Left lobe of liver (tissue), 2 donors: Measurements from ENCODE around the gene P3H4. TPM values are rescaled to one million over a fixed set of nuclear protein-coding genes. Genes with fewer than 3 reads are reported as not detected.

Experiments
- ATAC-seq: fragments of 200-7000 bp; cut with Tn5 transposase; one replicate; pipeline ENCODE4 v1.9.1; 2020; ENCODE audit warnings: mild to moderate bottlenecking, moderate library complexity
- DNase-seq: peaks from one replicate; pipeline ENCODE4 v3.0.0-alpha.2; 2020; ENCODE audit warnings: low spot score
- total RNA-seq: library from RNA; stranded (reverse); gene quantifications from one replicate; pipeline ENCODE4 v1.2.1, GENCODE V29; 2021
- donor health status: DM: no; HTN: no; CAD: no; lungs with moderate emphysema.
- donor health status: DM: no; HTN: yes; CAD: no.

The P3H4 gene
- total RNA-seq, 1 donor from 2014 or later = 3.3 TPM

DNA sequence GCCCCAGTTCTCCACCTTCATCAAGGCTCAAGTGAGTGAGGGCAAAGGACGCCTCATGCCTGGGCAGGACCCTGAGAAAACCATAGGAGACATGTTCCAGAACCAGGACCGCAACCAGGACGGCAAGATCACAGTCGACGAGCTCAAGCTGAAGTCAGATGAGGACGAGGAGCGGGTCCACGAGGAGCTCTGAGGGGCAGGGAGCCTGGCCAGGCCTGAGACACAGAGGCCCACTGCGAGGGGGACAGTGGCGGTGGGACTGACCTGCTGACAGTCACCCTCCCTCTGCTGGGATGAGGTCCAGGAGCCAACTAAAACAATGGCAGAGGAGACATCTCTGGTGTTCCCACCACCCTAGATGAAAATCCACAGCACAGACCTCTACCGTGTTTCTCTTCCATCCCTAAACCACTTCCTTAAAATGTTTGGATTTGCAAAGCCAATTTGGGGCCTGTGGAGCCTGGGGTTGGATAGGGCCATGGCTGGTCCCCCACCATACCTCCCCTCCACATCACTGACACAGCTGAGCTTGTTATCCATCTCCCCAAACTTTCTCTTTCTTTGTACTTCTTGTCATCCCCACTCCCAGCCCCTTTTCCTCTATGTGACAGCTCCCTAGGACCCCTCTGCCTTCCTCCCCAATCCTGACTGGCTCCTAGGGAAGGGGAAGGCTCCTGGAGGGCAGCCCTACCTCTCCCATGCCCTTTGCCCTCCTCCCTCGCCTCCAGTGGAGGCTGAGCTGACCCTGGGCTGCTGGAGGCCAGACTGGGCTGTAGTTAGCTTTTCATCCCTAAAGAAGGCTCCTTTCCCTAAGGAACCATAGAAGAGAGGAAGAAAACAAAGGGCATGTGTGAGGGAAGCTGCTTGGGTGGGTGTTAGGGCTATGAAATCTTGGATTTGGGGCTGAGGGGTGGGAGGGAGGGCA lies 10.7 kb upstream of the P3H4 start:
- DNase-seq (no peak), ATAC-seq (no peak)

DNA sequence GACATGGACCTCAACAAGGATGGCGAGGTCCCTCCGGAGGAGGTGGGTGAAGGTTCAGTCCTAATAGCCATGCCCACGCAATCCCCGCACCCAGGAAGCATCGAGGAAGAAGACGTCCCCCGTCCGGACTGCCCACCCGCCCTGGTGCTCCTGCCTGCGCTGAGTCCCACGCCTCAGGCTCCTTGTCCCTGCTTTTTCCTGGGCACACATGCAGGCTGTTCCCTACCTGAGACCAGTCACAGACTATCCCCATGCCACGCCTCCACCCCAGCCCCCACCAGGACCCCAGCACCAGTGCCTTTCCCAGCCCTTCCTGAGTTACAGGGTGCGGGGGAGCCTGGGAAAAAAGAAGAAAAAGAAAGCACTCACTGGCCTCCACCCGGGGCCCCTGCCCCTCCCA lies 10.0 kb upstream of the P3H4 start:
- ATAC-seq (no peak), DNase-seq (no peak)

DNA sequence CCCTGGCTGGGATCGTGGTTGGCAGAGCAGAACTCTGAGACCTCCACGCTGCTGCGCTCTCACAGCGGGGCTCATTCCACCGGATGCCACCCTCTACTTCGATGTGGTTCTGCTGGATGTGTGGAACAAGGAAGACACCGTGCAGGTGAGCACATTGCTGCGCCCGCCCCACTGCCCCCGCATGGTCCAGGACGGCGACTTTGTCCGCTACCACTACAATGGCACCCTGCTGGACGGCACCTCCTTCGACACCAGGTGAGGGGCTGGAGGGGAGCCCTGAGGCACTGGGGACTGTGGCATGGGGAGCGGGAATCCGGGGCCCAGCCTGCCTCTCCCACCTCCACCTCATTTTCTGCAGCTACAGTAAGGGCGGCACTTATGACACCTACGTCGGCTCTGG lies 6.3 kb upstream of the P3H4 start:
- ATAC-seq (no peak), DNase-seq (no peak)

DNA sequence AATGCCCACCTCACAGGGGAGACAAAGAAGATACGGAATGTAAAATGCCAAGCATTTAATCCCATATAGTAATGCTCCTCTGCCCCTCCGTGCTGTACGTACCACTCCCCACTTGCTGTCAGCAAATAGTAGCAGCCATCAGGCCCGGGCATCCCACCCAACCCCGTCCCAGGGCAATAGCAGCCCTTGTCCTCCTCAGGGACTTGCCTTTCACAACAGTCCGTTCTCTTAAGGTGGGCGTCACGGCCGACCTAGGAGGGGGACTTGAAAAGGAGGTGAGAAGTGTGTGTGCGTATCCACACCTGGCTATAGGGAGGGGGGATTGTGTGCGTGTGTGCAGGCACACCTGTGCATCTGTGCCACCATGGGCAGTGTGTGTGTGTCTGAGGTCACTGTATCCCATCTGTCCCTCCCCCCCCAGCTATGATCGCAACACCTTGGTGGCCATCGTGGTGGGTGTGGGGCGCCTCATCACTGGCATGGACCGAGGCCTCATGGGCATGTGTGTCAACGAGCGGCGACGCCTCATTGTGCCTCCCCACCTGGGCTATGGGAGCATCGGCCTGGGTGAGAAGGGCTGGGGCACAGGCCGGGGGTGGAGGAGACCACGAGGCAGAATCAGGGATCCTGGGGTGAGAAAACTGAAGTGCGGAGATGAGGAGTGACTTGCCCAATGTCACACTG lies 5.0 kb upstream of the P3H4 start:
- DNase-seq = no peak
- ATAC-seq = no peak

DNA sequence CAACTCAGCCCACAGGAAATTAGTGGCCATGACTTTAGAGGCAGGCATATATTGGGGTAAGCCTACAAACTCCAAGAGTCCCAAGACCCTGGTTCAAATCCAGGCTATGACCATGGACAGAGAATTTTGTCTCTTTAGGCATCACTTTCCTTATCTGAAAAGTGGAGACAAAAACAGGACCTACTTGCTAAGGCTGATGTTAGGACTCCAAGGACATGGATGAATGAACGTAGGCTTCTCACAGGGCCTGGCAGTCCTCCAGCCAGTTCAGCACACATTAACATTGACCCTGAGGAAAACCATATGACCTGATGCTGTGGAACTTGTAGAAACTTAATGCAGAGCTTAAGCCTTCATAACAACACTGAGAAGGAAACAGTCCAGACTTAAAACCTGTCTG lies 2.4 kb upstream of the P3H4 start:
- no peak for DNase-seq
- no peak for ATAC-seq

DNA sequence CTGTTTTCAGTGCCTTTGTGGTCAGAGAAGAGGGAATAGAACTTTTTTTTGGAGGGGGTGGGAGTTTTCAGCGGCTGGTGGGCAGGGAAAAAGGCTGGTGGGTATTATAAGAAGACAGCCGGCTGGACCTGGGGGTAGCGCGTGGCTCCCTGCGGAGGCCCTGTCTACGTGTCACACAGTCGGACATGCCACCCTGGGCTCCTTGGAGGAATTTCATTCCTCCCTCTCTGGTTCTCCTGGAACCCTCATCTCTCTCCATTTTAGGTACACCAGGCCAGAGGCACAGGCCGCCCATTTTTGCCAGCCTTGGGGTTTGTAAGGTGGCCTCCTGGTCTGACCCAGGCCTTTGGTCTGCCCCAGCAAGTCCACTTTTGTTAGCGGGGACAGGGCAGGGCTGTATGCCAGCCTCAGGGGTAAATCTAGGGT lies 2.0 kb upstream of the P3H4 start:
- no peak for DNase-seq

DNA sequence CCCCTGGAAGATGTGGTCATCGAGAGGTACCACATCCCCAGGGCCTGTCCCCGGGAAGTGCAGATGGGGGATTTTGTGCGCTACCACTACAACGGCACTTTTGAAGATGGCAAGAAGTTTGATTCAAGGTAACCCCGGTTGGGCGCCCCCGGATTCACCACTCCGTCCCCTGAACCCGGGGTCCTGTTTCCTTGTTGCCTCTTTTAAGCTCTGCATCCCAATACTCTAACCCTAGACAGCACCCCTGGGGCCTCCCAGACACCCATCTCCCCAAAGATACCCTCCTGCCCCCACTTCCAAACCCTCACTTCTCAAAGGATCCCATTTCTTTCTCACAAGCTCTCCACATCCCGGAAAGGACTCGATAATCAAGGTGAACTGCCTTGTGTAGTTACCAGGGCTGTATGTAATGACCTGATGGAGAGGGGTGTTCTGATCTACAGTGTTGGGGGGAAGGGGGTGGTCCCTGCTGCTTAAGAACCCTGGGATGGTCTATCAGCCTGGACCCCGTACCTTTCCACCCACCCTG lies 1.5 kb upstream of the P3H4 start:
- DNase-seq (no peak), ATAC-seq (no peak)

More for the DNA sequence above, 2.0 kb upstream of the P3H4 start:
- ATAC-seq = no peak

DNA sequence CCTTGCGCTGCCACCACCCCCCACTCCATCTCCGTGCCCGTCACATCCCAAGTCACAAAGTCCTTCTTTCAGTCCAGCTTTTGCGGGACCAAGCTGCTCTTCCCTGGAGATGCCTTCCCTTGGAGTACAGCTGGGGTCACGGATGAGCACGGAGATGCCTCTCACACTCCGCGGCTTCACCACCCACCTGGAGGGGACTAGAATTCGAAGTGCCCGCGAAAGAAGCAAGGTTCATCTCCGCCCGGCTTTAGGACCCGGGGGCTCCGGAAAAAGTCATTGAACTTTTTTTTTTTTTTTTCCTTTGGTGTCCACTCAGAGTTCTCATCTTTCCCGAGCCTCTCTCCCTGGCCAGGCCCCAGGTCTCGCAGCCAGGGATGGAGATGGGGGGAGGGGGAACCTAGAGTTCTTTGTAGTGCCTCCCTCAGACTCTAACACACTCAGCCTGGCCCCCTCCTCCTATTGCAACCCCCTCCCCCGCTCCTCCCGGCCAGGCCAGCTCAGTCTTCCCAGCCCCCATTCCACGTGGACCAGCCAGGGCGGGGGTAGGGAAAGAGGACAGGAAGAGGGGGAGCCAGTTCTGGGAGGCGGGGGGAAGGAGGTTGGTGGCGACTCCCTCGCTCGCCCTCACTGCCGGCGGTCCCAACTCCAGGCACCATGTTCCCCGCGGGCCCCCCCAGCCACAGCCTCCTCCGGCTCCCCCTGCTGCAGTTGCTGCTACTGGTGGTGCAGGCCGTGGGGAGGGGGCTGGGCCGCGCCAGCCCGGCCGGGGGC lies 817 bp upstream of the P3H4 start, which contains the start of gene FKBP10:
FKBP10 (plus strand) TSS at position 624 of the 771 bp plus-strand sequence; CDS start at position 655, 31 bp downstream.
- ATAC-seq = peak; percentile 6

DNA sequence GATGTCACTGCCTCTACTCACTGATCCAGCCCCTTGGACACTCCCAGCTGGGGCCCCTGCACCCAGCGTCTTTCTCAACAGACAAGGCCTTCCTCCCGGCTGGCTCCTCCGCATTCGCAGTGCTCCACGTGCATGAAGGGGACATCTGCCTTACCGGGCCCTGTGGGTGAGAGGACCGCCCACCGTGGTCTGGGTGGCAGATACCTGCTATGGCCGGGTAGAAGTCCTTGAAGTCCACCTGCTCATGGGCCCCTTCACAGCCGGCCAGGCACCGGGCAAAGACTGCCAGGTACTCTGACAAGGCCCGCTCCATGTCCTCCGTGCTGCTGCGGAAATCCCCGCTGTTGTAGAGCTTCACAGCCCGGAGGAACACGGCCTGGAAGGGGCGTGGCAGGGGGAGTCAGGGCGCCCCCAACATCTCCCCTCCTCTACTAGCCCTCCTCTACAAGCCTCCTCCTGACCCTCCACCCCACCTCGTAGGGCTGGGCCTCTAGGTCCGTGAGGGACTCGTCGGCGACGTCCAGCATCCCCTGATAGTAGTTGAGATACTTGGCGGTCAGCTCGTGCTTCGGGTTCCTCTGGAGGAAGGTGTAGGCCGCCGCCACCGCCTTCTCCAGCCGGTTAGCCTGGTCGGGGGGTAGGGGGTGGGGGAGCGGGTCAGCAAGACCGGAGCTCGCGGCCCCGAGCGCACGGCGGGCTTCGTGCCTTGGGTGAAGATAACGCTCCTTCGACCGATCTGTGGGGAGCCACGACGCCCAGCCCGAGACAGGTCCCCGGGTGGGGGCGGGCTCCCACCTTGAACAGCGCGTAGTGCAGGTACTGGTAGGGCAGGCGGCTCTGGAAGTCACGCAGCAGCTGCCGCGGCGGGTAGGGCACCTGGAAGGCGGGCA lies 845 bp downstream of the P3H4 start:
- ATAC-seq (no peak), DNase-seq (no peak)

More for the DNA sequence above, 817 bp upstream of the P3H4 start, which contains the start of gene FKBP10:
- DNase-seq = no peak

DNA sequence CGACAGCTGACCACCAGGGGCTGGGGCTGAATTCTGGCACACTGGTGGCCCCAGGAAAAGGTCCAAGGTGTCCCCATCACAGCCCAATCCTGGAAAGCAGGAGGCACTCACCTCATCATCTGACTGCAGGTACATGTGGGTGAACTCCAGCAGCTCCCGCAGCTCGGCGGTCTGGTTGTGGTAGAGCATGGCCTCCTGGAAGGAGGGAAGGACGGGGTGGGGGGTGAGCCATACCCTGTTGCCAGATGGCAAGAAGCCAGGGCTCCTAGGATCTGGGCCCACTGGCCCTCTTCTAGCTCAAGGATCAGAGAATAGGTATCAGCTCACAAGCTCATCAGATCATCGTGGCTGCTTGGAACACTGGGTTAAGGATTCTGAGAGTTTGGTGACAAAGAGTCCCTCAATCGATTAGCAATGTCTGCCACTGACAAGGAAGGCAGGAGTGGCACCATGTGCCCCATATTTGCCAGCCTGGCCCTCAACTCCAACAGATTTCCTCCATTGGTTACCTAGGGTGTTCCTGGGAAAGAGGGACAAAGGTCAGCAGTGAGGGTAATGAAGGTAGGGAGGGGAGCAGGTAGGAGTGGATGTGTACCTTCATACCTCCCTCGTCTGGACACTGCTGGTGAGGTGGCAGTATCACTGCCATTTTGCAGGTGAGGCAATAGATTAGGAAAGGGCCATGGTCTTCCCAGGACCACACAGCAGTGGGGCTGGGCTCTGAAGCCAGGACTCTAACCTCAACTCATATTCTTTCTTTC lies 4.9 kb downstream of the P3H4 start:
- ATAC-seq (no peak), DNase-seq (no peak)

DNA sequence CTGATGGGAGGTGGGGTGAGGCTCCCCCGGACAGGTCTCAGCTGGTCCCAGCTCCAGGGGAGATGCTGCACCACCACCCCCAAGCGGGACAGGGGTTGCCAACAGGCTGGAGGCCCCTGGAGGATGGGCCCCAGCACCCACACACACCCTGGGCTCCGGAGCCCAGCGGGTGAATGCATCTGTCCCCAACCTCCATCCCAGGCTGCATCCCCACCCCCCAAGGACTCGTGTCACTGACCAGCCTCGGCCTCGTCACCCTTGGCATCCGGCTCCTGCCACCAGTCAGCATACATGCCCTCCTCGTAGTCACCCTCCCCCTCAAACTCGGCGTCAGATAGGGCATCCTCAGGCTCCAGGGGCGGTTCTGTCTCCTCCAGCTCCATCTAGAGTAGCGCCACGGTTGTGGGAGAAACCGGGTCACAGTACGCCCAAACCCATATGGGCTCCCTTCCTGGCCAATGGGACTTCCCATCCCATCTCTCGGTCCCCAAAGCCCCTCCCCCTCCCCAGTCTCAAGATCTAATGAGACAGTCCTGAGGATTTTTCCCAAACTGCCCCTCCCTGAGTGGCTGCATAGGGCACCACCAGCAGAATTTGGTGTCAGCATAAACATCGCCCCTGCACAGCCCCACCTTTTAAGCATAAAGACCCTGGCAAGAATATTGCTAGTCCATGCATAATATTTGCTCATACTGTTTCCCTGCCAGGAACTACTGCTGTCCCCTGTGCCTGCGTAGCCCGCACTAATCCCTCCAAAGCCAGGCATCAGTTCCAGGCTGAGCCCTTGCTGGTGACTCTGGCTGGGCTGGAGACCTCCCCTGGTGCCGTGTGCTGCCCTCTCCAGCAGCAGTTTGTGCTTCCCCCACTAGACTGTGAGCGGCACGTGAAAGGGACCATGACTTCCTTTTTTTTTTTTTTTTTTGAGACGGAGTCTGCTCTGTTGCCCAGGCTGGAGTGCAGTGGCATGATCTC lies 8.4 kb downstream of the P3H4 start:
- ATAC-seq = no peak
- DNase-seq = no peak

DNA sequence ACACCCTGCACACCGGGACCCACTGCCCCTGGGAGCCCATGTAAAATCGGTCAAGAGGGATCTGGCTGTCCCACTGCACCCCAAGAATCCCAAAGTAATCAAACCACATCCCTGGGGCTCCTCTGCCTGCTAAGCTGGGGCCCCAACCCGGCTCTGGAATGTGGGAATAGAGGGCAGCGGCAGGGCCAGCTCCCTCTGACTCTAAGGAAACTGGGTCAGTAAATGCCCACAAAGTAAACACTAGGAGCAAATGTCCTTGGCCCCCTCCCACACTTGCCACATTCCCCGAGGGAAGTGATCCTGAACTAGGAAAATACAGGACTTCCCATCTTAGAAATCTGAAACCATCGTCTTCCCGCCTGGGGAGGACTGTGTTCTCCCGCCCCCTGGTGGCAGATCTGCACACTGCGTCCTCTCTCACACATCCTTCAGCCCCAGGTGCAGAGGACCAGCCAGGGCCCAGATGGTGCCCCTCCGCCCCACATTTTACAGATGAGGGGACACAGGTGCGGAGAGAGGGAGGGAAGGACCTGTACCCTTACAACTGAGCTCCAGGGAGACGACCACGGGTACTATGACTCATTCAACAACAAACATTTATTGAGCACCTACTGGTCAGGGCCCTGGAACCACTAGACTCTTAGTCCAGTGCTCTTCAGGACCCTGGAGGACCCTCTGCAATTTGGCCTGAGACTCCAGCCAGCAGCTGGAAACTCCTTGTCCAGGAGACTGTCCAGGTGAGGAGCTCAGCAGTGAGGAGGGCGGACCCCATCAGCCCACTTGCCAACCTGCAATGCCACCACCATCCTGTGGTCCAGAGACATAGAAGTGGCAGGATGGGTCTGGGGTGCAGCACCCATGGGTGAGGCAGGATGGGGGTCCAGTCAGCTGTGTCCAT lies 10.1 kb downstream of the P3H4 start:
- DNase-seq (peak; percentile 81), ATAC-seq (peak; percentile 96)

DNA sequence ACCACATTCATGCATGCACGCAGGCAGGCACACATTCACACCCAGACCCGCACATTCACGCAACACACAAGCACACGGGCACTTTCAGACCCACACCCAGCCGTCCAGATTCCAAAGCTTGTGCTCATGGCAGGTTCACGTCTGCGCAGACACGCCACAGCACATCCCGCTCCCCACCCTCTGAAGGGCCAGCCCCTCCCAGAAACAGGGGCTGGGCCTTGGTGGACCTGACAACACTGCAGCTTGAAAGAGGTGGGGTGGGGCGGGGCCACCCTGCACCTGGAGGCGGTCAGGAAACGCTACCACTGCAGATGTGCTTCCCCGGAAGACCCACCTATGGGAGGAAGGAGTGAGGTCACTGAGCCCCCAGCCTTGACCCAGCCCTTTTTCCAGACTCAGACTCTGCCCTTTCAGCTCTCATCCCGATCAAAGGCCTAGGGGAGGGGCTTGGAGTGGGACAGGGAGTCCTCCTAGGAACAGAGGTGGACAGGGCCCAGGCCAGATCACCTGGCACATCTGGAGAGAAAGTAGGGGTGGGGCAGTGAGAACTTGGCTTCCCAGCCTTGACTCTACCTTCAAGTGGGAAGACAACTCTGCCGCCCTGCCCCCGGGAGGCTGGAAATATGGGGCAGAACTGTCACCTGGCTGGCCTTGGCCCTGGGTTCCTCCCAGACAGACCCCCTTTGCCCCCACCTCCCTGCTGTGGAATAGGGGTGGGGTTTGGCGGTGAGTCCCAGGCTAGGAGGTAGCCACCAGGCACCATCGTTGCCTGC lies 11.0 kb downstream of the P3H4 start:
- DNase-seq (no peak), ATAC-seq (peak; percentile 38)

DNA sequence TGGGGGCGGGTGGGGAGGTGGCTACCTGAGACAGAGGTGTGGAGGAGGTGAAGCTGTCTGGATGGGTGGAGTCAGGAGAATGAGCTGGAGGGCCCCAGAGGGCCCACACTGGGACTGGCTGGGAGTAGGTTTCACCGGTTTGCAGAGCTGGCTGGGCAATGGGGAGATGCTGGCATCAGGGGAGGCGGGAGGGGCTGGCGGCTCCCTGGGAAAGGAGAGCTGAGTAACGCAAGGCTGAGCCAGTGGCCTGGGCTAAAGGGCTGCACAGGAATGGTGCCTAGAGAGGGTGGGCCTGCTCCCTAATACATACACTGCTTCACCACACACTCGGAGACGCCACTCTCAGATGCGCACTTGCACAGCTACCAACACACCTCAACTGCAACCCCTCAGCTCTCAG lies 12.4 kb downstream of the P3H4 start:
- no peak for DNase-seq
- ATAC-seq = no peak

DNA sequence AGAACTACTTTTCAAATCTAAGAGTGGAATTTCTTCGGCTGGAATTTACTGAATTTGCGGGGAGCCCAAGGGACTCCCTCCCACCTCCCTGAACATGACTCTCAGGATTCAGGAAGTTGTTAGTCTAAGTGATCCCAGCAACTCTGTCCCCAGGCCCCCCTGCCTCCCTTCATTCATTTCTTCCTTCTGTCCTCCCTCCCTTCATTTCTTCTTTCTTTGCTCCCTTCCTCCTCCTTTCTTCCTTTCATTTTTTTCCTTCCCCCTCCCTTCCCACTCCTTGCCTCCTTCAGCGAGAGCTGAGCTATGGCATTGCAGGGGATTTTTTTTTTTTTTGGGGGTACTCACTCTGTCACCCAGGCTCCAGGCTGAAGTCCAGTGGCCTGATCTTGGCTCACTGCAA lies 14.4 kb downstream of the P3H4 start:
- no peak for DNase-seq
- ATAC-seq = no peak
